Measurements from ENCODE around the gene PRKN.

DNA sequence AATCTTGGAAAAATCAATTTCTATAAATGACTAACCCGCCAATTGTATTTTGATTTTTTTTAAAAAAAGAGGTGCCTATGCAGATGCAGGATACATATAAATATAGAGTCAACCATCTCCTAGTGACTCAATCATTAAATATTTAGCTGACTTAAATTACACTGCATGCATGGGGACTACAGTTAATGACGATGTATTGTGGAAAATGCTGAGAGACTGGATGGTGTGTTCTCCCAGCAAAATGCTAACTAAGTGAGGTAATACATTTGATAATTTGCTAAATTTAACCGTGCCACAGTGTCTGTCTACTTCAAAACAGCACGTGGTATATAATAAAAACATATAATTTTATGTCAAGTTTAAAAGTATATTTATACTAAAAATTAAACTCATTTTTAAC lies 341.6 kb downstream of the PRKN start:
- no peak for TF ChIP-seq POLR2A (IDR thresholded peaks at IDR 0.05; ENCODE audit: low read length)
- TF ChIP-seq GATA1 (IDR thresholded peaks at IDR 0.05; ENCODE audit: low read depth, low read length) = no peak
